ENCODE results near the gene ZFP30. TPM values are rescaled to one million over a fixed set of nuclear protein-coding genes. Genes with fewer than 3 reads are reported as not detected.

ZFP30 gene
- total RNA-seq, 2 donors from 2014 or later = 10.5 to 12.1 TPM

DNA sequence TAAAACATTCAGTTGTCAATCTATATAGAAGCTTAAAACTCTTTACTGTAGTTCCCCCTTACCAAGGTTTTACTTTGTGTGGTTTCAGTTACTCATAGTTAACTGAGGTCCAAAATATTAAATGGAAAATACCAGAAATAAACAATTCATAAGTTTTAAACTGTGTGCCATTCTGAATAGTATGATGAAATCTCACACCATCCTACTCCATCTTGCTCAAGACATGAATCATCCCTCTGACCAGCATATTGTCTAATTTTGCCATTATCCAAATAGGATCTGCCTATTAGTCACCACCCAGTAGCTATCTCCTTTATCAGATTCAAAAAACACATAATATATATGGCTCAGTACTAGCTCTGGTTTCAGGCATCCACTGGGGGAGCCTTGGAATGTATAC, 83.1 kb downstream of the ZFP30 start:
- intact Hi-C loops (cut with DNase I) = no loop called here
- DNase-seq (ENCODE audit: low spot score) = no peak

DNA sequence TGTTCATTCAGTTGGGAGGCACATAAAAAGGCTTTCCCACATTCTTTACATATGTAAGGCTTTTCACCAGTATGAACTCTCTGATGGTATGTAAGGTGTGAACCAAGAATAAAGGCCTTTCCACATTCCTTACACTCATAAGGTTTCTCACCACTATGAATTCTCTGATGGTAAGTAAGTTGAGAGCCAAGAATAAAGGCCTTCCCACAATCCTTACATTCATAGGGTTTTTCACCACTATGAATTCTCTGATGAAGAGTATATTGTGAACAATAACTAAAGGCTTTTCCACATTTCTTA, 89.9 kb downstream of the ZFP30 start:
- intact Hi-C loops (cut with DNase I) = no loop called here
- no peak for DNase-seq (ENCODE audit: low spot score)

DNA sequence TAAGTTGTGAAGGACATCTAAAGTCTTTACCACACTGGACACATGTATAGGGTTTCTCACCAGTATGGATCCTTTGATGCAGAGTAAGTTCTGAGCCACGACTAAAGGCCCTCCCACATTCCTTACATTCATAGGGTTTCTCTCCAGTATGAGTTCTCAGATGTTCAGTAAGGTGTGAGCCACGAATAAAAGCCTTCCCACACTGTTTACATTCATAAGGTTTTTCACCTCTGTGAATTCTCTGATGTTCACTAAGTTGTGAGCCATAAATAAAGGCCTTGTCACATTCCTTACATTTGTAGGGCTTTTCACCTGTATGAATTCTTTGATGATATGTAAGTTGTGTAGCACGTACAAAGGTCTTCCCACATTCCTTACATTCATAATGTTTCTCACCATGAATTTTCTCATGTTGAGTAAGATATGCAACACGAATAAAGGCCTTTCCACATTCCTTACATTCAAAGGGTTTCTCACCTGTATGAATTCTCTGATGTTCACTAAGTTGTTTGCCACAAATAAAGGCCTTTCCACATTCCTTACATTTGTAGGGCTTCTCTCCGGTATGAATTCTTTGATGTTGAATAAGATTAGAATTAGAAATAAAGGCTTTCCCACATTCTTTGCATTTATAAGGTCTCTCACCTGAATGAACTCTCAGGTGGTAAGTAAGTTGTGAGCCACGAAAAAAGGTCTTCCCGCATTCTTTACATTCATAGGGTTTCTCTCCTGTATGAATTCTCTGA, 90.5 kb downstream of the ZFP30 start:
- intact Hi-C loops (cut with DNase I) = no loop called here
- DNase-seq (ENCODE audit: low spot score) = no peak

Other genes starting within 250 kb of the ZFP30 start
- 1 to 10 TPM; 5.9 to 8.2 TPM for gene ZNF569, start 188.0 kb downstream of the ZFP30 start, total RNA-seq
- gene ZNF570, start 186.1 kb downstream of the ZFP30 start, total RNA-seq = 1 to 10 TPM; 6.2 to 6.8 TPM
- gene ZNF793, start 148.5 kb downstream of the ZFP30 start, total RNA-seq = 1 to 10 TPM; 6.0 to 7.4 TPM
- 1 to 10 TPM; 4.6 to 6.3 TPM for gene ZNF571, start 60.7 kb downstream of the ZFP30 start, total RNA-seq
- gene ZNF540, start 60.6 kb downstream of the ZFP30 start, total RNA-seq = 1 to 10 TPM; 2.1 to 4.6 TPM
- gene ZNF607, start 64.3 kb upstream of the ZFP30 start, total RNA-seq = 1 to 10 TPM; 4.8 to 6.1 TPM
- gene ZNF573, start 124.1 kb upstream of the ZFP30 start, total RNA-seq = 10 to 100 TPM in 1 of 2 donors, 1 to 10 TPM in 1; 9.9 to 11.8 TPM